WI38 (cell line): ENCODE results near the gene FNDC8.

Source experiments
- H3K4me3 ChIP-seq: 2 replicates; pipeline ENCODE4 v1.5.1; 2011; ENCODE audit warnings: low read depth, mild to moderate bottlenecking, control low read depth, low read length
- TF ChIP-seq, protein P1 (sequence below): IDR thresholded peaks from 2 replicates; pipeline ENCODE4 v1.5.1; 2012; ENCODE audit warnings: low read depth, mild to moderate bottlenecking, control low read depth, low read length

FNDC8 gene

DNA sequence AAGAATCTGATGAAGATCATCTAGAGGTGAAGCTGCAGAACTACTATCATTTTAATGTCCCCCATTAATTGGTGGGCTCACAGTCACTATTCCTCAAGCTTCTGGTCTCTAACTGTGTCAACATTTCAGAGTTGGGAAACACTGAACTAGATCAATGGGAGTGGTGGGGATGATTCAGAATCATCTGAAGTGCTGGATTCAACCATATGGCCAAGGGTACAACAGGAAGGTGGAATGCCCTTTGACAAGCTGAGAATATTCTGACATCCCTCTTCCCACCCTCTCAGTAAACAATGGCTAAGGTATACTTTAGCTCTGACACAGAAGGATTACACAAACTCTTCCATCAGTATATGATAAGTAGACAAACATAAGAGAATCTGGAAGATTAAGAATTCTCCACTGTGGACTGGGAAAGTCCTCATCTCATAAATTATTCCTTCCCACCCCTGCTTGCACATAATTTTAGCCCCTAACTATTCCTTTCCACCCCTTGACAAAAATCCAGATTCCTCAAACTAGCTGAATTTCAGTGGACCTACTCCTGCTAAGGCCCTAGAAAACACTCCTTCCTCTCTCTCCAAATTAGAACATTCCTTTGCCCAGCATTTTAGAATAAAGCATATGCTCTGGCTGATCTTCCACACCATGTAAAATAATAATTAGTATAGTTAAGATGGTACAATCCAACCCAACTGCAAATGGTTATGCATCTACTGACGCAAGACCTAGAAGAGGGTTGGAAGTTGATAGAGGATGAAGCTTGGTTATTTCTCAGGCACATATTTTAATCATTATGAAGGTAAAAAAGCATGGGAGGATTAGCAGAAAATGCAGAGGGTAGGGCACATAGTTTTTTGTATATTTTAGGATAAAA lies 41.6 kb upstream of the FNDC8 start:
- TF ChIP-seq, protein P1, sequence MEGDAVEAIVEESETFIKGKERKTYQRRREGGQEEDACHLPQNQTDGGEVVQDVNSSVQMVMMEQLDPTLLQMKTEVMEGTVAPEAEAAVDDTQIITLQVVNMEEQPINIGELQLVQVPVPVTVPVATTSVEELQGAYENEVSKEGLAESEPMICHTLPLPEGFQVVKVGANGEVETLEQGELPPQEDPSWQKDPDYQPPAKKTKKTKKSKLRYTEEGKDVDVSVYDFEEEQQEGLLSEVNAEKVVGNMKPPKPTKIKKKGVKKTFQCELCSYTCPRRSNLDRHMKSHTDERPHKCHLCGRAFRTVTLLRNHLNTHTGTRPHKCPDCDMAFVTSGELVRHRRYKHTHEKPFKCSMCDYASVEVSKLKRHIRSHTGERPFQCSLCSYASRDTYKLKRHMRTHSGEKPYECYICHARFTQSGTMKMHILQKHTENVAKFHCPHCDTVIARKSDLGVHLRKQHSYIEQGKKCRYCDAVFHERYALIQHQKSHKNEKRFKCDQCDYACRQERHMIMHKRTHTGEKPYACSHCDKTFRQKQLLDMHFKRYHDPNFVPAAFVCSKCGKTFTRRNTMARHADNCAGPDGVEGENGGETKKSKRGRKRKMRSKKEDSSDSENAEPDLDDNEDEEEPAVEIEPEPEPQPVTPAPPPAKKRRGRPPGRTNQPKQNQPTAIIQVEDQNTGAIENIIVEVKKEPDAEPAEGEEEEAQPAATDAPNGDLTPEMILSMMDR: no peak
- no peak overlapping the region for H3K4me3 ChIP-seq

DNA sequence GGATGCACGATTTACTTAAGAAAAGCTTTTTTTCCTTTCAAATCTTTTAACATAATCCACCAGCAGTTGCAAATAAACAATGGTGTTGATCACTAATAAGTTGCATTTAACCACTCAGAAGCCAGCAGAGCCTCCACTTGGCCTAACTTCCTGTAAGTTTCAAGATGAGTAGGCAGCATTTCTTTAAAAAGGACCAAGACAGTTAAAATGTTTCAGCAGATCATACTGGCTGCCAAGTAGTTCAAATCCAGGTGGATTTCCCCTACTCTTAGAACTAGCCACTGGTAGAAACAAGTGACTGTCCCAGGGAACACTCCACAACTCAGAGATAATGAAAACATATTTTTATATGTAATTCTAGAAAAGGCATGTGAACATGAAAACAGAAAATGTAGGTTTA lies 40.9 kb upstream of the FNDC8 start:
- TF ChIP-seq, protein P1: no peak
- H3K4me3 ChIP-seq: no peak overlapping the region

DNA sequence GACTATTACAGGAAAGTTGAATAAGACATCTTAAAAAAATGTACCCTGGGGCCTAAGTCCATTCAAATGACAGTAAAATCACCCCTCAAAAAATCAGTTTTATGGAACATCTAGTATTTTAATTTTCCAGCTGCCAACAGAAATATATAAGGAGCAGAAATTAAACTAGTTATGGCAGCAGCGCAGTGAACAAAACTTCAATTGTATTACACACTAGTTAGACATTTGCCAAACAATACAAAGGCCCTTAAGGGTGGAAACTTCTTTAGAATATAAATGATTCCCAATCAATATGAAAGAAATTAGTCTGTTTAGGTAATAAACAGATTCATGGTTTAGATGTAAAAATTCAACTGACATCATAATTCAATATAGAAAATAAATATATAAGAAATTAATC lies 39.8 kb upstream of the FNDC8 start:
- TF ChIP-seq, protein P1: no peak
- no peak overlapping the region for H3K4me3 ChIP-seq

DNA sequence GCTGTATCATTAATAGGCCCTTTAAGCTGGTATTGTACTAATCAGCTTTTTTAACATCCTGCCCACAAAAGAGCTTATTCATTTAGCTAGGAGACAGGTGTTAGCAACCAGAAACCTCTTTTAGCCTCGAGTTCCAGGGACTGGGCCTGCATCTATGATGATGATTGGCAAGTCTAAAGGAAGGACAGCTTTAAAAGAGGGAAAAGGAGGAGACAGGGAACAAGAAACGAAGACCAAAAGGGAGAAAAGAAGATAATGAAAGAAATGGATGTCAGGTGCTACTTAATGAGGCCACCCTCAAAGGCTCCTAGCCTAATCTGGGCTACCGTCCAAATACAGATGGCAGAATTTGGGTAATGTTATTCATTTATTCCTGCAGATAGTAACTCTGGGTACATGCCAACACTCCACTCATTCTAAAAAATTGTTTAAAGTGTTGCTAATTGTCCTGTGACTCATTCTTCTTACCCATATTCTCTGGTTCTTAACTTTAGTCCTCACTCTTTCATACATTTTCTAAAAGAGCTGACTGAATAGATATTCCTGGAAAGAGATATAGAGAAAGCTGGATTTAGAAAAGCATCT lies 39.2 kb upstream of the FNDC8 start:
- TF ChIP-seq, protein P1: no peak
- no peak overlapping the region for H3K4me3 ChIP-seq

DNA sequence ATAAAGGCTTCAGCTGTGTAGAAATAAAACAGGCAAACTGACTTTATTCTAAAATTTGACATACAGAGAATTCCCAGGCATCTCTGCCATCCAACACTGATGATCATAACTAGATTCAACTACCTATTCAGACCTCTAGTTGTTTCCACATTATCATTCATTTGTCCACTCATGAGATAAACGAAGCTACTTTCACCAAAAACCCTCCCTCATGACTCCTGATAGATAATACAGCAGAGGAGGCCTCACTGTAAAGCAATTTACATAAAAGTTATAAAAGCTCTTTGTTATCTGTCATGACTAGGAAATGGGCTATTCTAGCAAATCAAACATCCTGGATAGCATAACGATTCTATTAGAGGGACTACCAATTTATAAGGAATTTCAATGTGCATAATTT lies 38.3 kb upstream of the FNDC8 start:
- TF ChIP-seq, protein P1: no peak
- H3K4me3 ChIP-seq: no peak overlapping the region

DNA sequence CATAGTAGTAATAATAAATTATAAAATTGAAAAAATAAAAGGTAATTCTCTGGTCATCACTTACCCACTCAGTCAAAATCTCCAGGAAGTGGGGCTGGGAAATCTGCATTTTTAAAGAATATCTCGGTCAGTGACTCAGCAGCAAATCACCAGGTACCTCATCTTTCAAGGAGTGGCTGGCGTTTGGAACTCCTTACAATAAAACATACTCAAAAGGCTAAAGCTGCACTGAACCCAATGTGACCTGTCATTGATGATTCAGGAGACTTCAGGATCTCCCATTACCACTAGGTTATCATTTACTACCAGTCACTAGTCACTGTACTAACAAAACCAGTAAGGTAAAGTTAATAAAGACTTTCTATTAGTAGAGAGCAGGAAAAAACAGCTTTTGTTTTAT lies 36.4 kb upstream of the FNDC8 start:
- no peak overlapping the region for H3K4me3 ChIP-seq
- TF ChIP-seq, protein P1: no peak

DNA sequence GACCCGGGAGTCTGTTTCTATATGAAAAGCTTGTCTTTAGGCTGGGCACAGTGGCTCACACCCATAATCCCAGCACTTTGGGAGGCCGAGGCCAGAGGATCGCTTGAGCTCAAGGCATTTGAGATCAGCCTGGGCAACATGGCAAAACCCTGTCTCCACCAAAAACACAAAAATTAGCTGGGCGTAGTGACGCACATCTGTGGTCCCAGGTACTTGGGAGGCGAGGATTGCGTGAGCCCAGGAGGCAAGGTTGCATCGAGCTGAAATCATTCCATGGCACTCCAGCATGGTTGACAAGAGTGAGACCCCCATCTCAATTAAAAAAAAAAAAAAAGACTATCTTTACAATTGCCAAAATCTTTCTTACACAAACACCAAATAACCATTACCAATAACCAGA lies 35.3 kb upstream of the FNDC8 start:
- H3K4me3 ChIP-seq: no peak overlapping the region
- TF ChIP-seq, protein P1: no peak
